Adrenal gland (tissue), 5 donors: ENCODE results near the gene TUBB2B.

Experiments used
- POLR2A ChIP-seq, 2 donors: fragments of 450-650 bp; IDR thresholded peaks; one replicate each; pipeline ENCODE4 v1.6.1; 2017; ENCODE audit warnings: antibody characterized with exemption in 2 of 2, mild to moderate bottlenecking in 2 of 2, moderate library complexity in 1 of 2
- TF ChIP-seq, protein P1 (sequence below), 6 experiments: fragments of 450-650 bp in 4 of 6; fragments of 200-600 bp in 2 of 6; sonication (generic) in 1 of 6; IDR thresholded peaks; 1 replicate in 5 of 6; 2 replicates in 1 of 6; pipeline versions ENCODE4 v1.5.1 to v1.8.0; 2016 to 2021; ENCODE audit warnings: antibody characterized with exemption in 6 of 6, mild to moderate bottlenecking in 2 of 6, moderate library complexity in 1 of 6
- donor health status: DM: no; HTN: no; CAD: no.

DNA sequence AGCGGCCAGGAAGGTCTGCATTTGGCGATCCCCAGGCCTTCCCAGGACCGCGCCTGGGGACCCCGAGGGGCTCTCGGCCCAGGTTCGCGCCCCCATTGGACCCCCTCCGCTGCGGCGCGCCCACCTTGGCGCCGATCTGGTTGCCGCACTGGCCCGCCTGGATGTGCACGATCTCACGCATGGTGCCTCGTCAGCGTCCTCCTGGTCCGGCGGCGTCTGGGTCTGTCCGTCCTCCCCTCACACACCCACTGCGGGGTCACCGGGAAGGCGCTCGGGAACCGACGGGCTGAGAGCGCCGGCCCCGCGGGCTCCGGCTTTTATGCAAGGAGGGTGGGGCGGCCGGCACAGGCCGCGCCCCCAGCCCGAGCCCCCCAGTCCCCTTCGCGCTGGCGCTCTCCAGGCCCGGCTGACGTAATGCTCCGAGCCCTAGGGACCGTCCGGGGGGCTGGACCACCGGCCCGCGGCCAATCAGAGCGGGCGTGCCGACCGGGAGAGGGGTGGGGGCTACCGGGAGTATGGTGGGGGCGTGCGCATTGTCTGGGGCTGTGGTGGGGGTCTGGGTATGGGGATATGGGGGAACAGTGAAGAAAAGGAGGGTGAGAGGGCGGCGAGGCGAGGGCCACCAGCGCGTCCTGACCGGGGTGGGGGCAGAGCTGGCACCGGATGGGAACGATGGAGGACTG is at the start of gene TUBB2B:
- TF ChIP-seq, protein P1, sequence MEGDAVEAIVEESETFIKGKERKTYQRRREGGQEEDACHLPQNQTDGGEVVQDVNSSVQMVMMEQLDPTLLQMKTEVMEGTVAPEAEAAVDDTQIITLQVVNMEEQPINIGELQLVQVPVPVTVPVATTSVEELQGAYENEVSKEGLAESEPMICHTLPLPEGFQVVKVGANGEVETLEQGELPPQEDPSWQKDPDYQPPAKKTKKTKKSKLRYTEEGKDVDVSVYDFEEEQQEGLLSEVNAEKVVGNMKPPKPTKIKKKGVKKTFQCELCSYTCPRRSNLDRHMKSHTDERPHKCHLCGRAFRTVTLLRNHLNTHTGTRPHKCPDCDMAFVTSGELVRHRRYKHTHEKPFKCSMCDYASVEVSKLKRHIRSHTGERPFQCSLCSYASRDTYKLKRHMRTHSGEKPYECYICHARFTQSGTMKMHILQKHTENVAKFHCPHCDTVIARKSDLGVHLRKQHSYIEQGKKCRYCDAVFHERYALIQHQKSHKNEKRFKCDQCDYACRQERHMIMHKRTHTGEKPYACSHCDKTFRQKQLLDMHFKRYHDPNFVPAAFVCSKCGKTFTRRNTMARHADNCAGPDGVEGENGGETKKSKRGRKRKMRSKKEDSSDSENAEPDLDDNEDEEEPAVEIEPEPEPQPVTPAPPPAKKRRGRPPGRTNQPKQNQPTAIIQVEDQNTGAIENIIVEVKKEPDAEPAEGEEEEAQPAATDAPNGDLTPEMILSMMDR (IDR thresholded peaks at IDR 0.05) = no peak
- no peak for TF ChIP-seq POLR2A (IDR thresholded peaks at IDR 0.05)
